Spleen (tissue), 11 donors: ENCODE results near the gene PTOV1. TPM values are rescaled to one million over a fixed set of nuclear protein-coding genes. Genes with fewer than 3 reads are reported as not detected.
A peak's percentile ranks its signal among the peaks of the same experiment; 100 is the strongest.

Source experiments
- DNase-seq: peaks from one replicate; pipeline ENCODE4 v3.0.0-alpha.2; 2020
- H3K27ac ChIP-seq, 8 donors: fragments of 200-600 bp; sonication (generic) in 7 of 8; 1 replicate in 4 of 8; 2 replicates in 4 of 8; pipeline versions ENCODE4 v1.5.0 to v1.8.0; 2016 to 2021; ENCODE audit warnings: inconsistent platforms in 4 of 8, mild to moderate bottlenecking in 4 of 8, moderate library complexity in 1 of 8
- H3K27me3 ChIP-seq, 7 donors: fragments of 200-600 bp; sonication (generic) in 6 of 7; replicated peaks in 1 of 7; 1 replicate in 4 of 7; 2 replicates in 3 of 7; pipeline versions ENCODE4 v1.5.0 to v1.8.0; 2016 to 2021; ENCODE audit warnings: inconsistent platforms in 3 of 7, mild to moderate bottlenecking in 1 of 7
- H3K36me3 ChIP-seq, 6 donors: fragments of 200-600 bp; sonication (generic) in 5 of 6; 1 replicate in 4 of 6; 2 replicates in 2 of 6; pipeline versions ENCODE4 v1.5.0 to v1.8.0; 2016 to 2021; ENCODE audit warnings: inconsistent platforms in 2 of 6
- H3K4me1 ChIP-seq, 6 donors: fragments of 200-600 bp; sonication (generic) in 5 of 6; 1 replicate in 3 of 6; 2 replicates in 3 of 6; pipeline versions ENCODE4 v1.5.0 to v1.8.0; 2016 to 2021; ENCODE audit warnings: inconsistent platforms in 3 of 6
- H3K4me3 ChIP-seq, 8 donors: fragments of 200-600 bp; sonication (generic) in 7 of 8; 1 replicate in 4 of 8; 2 replicates in 4 of 8; pipeline versions ENCODE4 v1.5.0 to v1.8.0; 2016 to 2021; ENCODE audit warnings: inconsistent platforms in 4 of 8, mild to moderate bottlenecking in 4 of 8, moderate library complexity in 2 of 8
- H3K9me3 ChIP-seq, 8 donors: fragments of 200-600 bp; sonication (generic) in 7 of 8; 1 replicate in 4 of 8; 2 replicates in 4 of 8; pipeline versions ENCODE4 v1.5.0 to v1.8.0; 2016 to 2021; ENCODE audit warnings: inconsistent platforms in 4 of 8
- POLR2A ChIP-seq, 3 donors: fragments of 450-650 bp; IDR thresholded peaks; one replicate each; pipeline ENCODE4 v1.5.1; 2017; ENCODE audit warnings: antibody characterized with exemption in 3 of 3, mild to moderate bottlenecking in 1 of 3
- POLR2AphosphoS5 ChIP-seq, 3 donors: sonication (generic); formaldehyde crosslinking; IDR thresholded peaks; one replicate each; pipeline ENCODE4 v1.5.1; 2017; ENCODE audit warnings: antibody characterized with exemption in 3 of 3
- WGBS, 5 donors: extraction: QIAGEN DNeasy Blood & Tissue Kit in 3 of 5; methylation state at CpG; one replicate each; pipeline versions ENCODE4 v1.1.5 to v1.1.7; 2013 to 2018; 5-methylcytosine and 5-hydroxymethylcytosine counted together
- intact Hi-C: fragments of 100-400 bp; cut with DNase I; formaldehyde crosslinking; loops from one replicate; pipeline ENCODE4 v1.15.0; 2023; ENCODE audit warnings: low total_unique reads
- polyA plus RNA-seq, 3 donors: library from polyadenylated mRNA; stranded (reverse); fragments of 200-250 nt; gene quantifications; one replicate each; pipeline ENCODE4 v1.2.1, GENCODE V29; 2013
- total RNA-seq, 7 donors: library from RNA; depleted of rRNA in 3 of 7; stranded (reverse); fragments of >200 nt in 3 of 7; fragmentation: NEBNext Ultra II Directional in 4 of 7; extraction: Animal tissue kit (Norgen Biotek cat#: 25700) in 4 of 7; gene quantifications; one replicate each; pipeline versions ENCODE4 v1.1.0 to v1.2.1, GENCODE V29; 2016 to 2021
- TF ChIP-seq, protein P1 (sequence below), 11 experiments: fragments of 200-600 bp in 7 of 11; fragments of 450-650 bp in 4 of 11; sonication (generic) in 4 of 11; IDR thresholded peaks in 8 of 11; conservative IDR thresholded peaks in 3 of 11; 1 replicate in 7 of 11; 2 replicates in 4 of 11; pipeline versions ENCODE4 v1.4.0 to v1.8.0; 2016 to 2021; ENCODE audit warnings: antibody characterized with exemption in 11 of 11, inconsistent platforms in 4 of 11, mild to moderate bottlenecking in 1 of 11
- donor health status: healthy with polysubstance abuse.
- donor health status: DM: no; HTN: no; CAD: no; lungs with moderate emphysema.
- donor health status: DM: no; HTN: no; CAD: no.
- donor health status: Bipolar disorder and iron deficiency.
- donor health status: healthy.
- donor health status: DM: no; HTN: no; CAD: no.
- donor health status: DM: yes; HTN: yes; CAD: no.

The PTOV1 gene
- total and polyA plus RNA-seq, 10 donors, result 61.4 to 127 (median 90.2) TPM

DNA sequence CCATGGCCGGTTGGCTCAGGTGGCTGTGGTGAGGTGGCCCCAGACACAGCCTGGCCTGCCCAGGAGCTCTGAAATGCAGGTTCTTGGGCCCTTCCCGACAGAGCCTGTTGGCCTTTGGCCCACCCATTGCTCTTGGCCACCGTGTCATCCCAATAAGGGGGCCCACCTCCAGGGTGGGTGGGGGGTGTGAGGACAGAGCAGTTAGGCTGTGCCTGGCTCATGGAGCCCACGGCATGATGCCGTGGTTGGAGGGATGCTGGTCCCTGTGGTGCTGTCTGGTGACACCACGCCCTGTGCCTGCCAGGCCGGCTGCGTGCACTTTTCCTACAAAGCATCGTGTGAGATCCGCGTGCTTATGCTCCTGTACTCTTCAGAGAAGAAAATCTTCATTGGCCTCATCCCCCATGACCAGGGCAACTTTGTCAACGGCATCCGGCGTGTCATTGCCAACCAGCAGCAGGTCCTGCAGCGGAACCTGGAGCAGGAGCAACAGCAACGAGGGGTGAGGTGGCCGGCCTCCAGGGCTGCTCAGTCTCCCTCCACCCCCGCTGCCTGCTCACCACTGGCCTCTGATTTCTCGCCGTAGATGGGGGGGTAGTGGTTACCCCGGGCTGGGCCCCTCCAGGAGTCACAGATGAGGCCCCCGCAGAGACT lies 8.8 kb downstream of the PTOV1 start:
- Histone ChIP-seq H3K4me1 (peaks cover 0 to 83% (median 32%) of the 10 kb centered on the region in 6 donors), H3K4me3 (no peak overlapping the region), H3K9me3 (no peaks in the 10 kb centered on the region), H3K27me3 (no peaks in the 10 kb centered on the region), H3K36me3 (peaks cover 4 to 100% (median 95%) of the 10 kb centered on the region in 6 donors), H3K27ac (peak overlapping the region in 6 of 8 donors; percentile 73 to 87 (median 82))
- TF ChIP-seq POLR2A (IDR thresholded peaks at IDR 0.05), result no peak
- peak; percentile 32 to 60 (median 45) for TF ChIP-seq POLR2AphosphoS5 (IDR thresholded peaks at IDR 0.05)
- DNase-seq, result no peak
- intact Hi-C loops, result no loop called here
- WGBS, 5 donors, result 80 to 89% (median 87%) methylated on average over 16 to 22 of the region's 22 CpGs

DNA sequence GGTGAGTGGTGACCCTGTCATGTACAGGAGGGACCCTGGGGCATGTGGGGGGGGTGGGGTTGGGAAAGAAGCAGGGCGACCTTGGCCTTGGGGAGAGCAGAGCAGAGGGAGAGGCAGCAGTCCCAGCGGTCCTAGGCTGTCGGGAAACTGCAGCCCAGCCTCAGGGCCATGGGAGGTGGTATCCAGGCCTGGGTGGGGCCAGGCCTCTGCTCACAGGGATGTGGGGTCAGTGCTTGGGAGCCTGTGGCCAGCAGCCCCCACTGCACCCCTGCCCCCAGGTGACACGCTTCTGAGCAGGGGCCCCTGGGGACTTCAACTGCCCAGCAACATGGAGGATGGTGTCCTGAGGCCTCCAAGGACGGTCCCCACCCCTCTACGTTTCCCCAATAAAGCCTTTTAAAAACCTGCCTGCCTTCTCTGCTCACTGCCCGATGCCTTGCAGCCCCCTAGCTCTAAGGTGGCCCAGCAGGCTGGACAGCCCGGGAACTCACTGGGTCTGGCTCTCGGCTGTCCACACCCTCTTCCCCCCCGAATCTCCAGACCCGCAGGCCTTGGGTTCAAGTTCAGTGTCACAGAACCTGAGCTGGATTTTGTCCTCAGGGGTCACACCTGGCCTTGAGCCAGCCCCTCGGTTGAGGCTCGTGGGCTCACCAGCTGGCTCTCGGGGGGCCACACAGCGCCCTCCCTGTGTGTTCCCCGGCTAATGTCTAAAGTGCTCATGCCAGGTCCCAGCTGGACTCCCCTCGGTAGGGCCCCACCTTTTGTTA lies 9.6 kb downstream of the PTOV1 start:
- Histone ChIP-seq H3K4me1 (peaks cover 6 to 83% (median 38%) of the 10 kb centered on the region in 6 donors), H3K4me3 (peak overlapping the region in 2 of 8 donors; percentile 10 to 42), H3K9me3 (no peaks in the 10 kb centered on the region), H3K36me3 (peaks cover 4 to 98% (median 90%) of the 10 kb centered on the region in 6 donors), H3K27ac (peak overlapping the region; percentile 42 to 87 (median 79)), H3K27me3 (no peaks in the 10 kb centered on the region)
- 59 to 78% (median 72%) methylated on average over 14 to 17 of the region's 17 CpGs for WGBS, 5 donors
- peak in 2 of 3 donors; percentile 4 to 47 for TF ChIP-seq POLR2AphosphoS5 (IDR thresholded peaks at IDR 0.05)
- no peak for TF ChIP-seq POLR2A (IDR thresholded peaks at IDR 0.05)
- DNase-seq, result no peak
- intact Hi-C loops, result no loop called here

DNA sequence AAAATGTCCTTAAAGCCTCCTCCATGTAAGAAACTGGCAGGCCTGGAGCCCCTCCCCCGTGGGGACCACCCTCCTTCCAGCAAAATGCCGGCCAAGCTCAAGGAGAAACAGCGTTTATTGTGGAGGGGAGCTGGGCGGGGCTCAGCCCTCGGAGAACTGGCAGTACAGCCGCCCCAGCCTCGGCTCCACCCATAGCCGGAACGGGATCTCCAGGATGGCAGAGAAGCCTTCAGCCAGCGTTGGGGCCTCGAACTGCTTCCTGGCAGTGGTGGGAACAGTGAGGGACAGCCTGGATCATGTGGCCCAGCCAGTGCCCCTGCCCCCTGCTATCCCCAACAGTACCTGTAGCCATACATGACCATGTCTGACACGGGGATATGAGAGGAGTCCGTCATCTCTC lies 10.1 kb downstream of the PTOV1 start:
- TF ChIP-seq POLR2AphosphoS5 (IDR thresholded peaks at IDR 0.05), result peak; percentile 30 to 69 (median 45)
- no peak for TF ChIP-seq POLR2A (IDR thresholded peaks at IDR 0.05)
- TF ChIP-seq, protein P1, sequence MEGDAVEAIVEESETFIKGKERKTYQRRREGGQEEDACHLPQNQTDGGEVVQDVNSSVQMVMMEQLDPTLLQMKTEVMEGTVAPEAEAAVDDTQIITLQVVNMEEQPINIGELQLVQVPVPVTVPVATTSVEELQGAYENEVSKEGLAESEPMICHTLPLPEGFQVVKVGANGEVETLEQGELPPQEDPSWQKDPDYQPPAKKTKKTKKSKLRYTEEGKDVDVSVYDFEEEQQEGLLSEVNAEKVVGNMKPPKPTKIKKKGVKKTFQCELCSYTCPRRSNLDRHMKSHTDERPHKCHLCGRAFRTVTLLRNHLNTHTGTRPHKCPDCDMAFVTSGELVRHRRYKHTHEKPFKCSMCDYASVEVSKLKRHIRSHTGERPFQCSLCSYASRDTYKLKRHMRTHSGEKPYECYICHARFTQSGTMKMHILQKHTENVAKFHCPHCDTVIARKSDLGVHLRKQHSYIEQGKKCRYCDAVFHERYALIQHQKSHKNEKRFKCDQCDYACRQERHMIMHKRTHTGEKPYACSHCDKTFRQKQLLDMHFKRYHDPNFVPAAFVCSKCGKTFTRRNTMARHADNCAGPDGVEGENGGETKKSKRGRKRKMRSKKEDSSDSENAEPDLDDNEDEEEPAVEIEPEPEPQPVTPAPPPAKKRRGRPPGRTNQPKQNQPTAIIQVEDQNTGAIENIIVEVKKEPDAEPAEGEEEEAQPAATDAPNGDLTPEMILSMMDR (IDR thresholded peaks at IDR 0.05 in 8 of 11, conservative IDR thresholded peaks at IDR 0.05 in 3 of 11), result no peak
- H3K27me3 ChIP-seq, result no peaks in the 10 kb centered on the region
- peak overlapping the region; percentile 42 to 87 (median 79) for H3K27ac ChIP-seq
- no peaks in the 10 kb centered on the region for H3K9me3 ChIP-seq
- peak; percentile 88 for DNase-seq
- peak overlapping the region in 2 of 8 donors; percentile 10 to 42 for H3K4me3 ChIP-seq
- intact Hi-C loops, result no loop called here
- 34 to 76% (median 69%) methylated on average over 3 to 13 of the region's 13 CpGs for WGBS, 5 donors
- peaks cover 4 to 93% (median 85%) of the 10 kb centered on the region in 6 donors for H3K36me3 ChIP-seq
- peaks cover 12 to 84% (median 44%) of the 10 kb centered on the region in 6 donors for H3K4me1 ChIP-seq

DNA sequence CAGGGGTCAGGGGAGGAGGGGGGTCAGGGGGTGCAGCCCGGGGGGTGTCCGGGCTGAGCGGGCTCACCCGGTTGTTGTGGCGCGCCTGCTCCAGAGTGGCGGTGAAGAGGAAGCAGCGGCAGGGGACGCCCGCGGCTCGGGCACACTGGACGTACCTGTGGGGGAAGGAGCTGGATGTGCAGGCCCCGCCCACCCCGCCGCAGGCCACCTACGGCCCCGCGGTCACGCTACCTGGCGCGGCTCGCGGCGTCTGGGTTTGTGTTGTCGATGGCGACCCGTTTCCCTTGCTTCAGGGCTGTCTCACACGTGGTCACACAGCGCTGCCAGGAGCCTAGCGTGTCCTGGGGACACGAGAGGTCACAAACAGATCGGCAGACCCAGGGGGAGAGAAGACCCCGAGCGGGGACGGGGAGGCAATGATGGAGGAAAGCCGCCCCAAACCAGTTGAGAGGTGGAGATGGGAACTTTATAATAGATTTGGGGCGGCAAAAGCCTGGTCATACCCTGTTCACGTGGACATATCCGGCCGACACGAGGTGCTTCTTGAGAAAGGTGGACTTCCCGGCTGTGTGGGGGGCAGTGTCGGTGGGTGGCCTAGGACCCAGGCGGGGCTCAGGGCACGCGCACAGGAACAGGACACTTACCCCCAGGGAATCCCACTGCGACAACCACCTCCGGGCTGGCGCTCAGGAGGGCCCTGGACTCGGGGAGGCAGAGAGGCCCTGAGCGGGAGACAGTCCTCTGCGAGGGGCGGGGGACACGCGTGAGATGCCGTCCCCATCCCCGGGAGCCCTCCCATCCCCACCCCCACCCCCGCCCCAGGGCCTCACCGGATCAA lies 10.8 kb downstream of the PTOV1 start:
- Histone ChIP-seq H3K4me3 (no peak overlapping the region), H3K27me3 (no peaks in the 10 kb centered on the region), H3K36me3 (peaks cover 4 to 86% (median 78%) of the 10 kb centered on the region in 6 donors), H3K27ac (peak overlapping the region; percentile 39 to 87 (median 79)), H3K9me3 (no peaks in the 10 kb centered on the region), H3K4me1 (peaks cover 18 to 86% (median 51%) of the 10 kb centered on the region in 6 donors)
- peak; percentile 79 for DNase-seq
- intact Hi-C loops, result no loop called here
- WGBS, 5 donors, result 77 to 90% (median 85%) methylated on average over 43 to 60 of the region's 60 CpGs
- TF ChIP-seq, protein P1 (IDR thresholded peaks at IDR 0.05 in 8 of 11, conservative IDR thresholded peaks at IDR 0.05 in 3 of 11), result no peak
- peak in 1 of 3 donors; percentile 44 for TF ChIP-seq POLR2AphosphoS5 (IDR thresholded peaks at IDR 0.05)
